ENCODE results near the gene SPECC1L. TPM values are rescaled to one million over a fixed set of nuclear protein-coding genes. Genes with fewer than 3 reads are reported as not detected.

Gene SPECC1L
- total RNA-seq, 6 donors from 2014 or later = 37.7 to 80.6 (median 62.3) TPM

GRCh38 chr22:24322522-24322921 is 51.9 kb downstream of the SPECC1L start:
- no peak for DNase-seq
- H3K4me1 ChIP-seq = peaks cover 7 to 15% (median 10%) of the 10 kb centered on the region in 4 donors
- H3K27ac ChIP-seq = peak overlapping the region in 1 of 4 donors; percentile 32
- no peaks in the 10 kb centered on the region for H3K9me3 ChIP-seq
- no peak for ATAC-seq (ENCODE audit: low FRiP score in 2 of 2)
- H3K36me3 ChIP-seq = peaks cover 11 to 53% (median 22%) of the 10 kb centered on the region in 4 donors
- no peak for TF ChIP-seq CTCF (IDR thresholded peaks at IDR 0.05)
- no peak for TF ChIP-seq POLR2AphosphoS5 (IDR thresholded peaks at IDR 0.05)
- TF ChIP-seq EP300 (IDR thresholded peaks at IDR 0.05) = no peak
- TF ChIP-seq POLR2A (IDR thresholded peaks at IDR 0.05) = no peak
- H3K27me3 ChIP-seq = no peaks in the 10 kb centered on the region
- no peak overlapping the region for H3K4me3 ChIP-seq
- 86 to 90% methylated on average over 6 of the region's 6 CpGs for WGBS, 2 donors

GRCh38 chr22:24323233-24323632 is 52.6 kb downstream of the SPECC1L start:
- Histone ChIP-seq H3K4me1 (peaks cover 7 to 15% (median 10%) of the 10 kb centered on the region in 4 donors), H3K4me3 (no peak overlapping the region), H3K27ac (peak overlapping the region in 1 of 4 donors; percentile 2), H3K27me3 (no peaks in the 10 kb centered on the region), H3K9me3 (no peaks in the 10 kb centered on the region), H3K36me3 (peaks cover 11 to 58% (median 25%) of the 10 kb centered on the region in 4 donors)
- 80 to 89% methylated on average over 2 of the region's 2 CpGs for WGBS, 2 donors
- ATAC-seq (ENCODE audit: low FRiP score in 2 of 2) (no peak), DNase-seq (no peak)
- TF ChIP-seq CTCF (IDR thresholded peaks at IDR 0.05) (no peak), POLR2A (IDR thresholded peaks at IDR 0.05) (no peak), EP300 (IDR thresholded peaks at IDR 0.05) (no peak), POLR2AphosphoS5 (IDR thresholded peaks at IDR 0.05) (no peak)

GRCh38 chr22:24323695-24324094 is 53.1 kb downstream of the SPECC1L start:
- H3K4me3 ChIP-seq = no peak overlapping the region
- TF ChIP-seq CTCF (IDR thresholded peaks at IDR 0.05) (no peak), EP300 (IDR thresholded peaks at IDR 0.05) (no peak), POLR2A (IDR thresholded peaks at IDR 0.05) (no peak), POLR2AphosphoS5 (IDR thresholded peaks at IDR 0.05) (no peak)
- no peaks in the 10 kb centered on the region for H3K9me3 ChIP-seq
- DNase-seq (no peak), ATAC-seq (ENCODE audit: low FRiP score in 2 of 2) (no peak)
- WGBS, 2 donors = 61 to 66% methylated on average over 3 of the region's 3 CpGs
- H3K27me3 ChIP-seq = no peaks in the 10 kb centered on the region
- H3K27ac ChIP-seq = peak overlapping the region in 1 of 4 donors; percentile 2
- peaks cover 7 to 15% (median 10%) of the 10 kb centered on the region in 4 donors for H3K4me1 ChIP-seq
- H3K36me3 ChIP-seq = peaks cover 11 to 58% (median 25%) of the 10 kb centered on the region in 4 donors

- peaks cover 13 to 60% (median 26%) of the 10 kb centered on the region in 4 donors for H3K36me3 ChIP-seq
- DNase-seq (no peak), ATAC-seq (ENCODE audit: low FRiP score in 2 of 2) (no peak)
- H3K4me3 ChIP-seq = no peak overlapping the region
- TF ChIP-seq EP300 (IDR thresholded peaks at IDR 0.05) (no peak), POLR2A (IDR thresholded peaks at IDR 0.05) (no peak), POLR2AphosphoS5 (IDR thresholded peaks at IDR 0.05) (no peak), CTCF (IDR thresholded peaks at IDR 0.05) (no peak)
- WGBS, 2 donors = 86 to 89% methylated on average over 8 of the region's 8 CpGs
- H3K27ac ChIP-seq = peak overlapping the region in 1 of 4 donors; percentile 20
- H3K4me1 ChIP-seq = peaks cover 7 to 15% (median 11%) of the 10 kb centered on the region in 4 donors
- no peaks in the 10 kb centered on the region for H3K9me3 ChIP-seq
- no peaks in the 10 kb centered on the region for H3K27me3 ChIP-seq
Measured at GRCh38 chr22:24324137-24324536, 53.5 kb downstream of the SPECC1L start.

Data from upper lobe of left lung (tissue), 6 donors.